Measurements from ENCODE around the gene CDC25C. TPM values are rescaled to one million over a fixed set of nuclear protein-coding genes. Genes with fewer than 3 reads are reported as not detected.
A peak's percentile ranks its signal among the peaks of the same experiment; 100 is the strongest.

The CDC25C gene
- total and polyA plus RNA-seq, 9 of the 15 experiments (the other 6 are each of a cell fraction or from before 2014, with no cell fraction given): 19.1 to 63.7 (median 31.9) TPM

GRCh38 chr5:138352722-138353559 is 21.3 kb upstream of the CDC25C start (continued):
- TF ChIP-seq SMAD1 (IDR thresholded peaks at IDR 0.05; ENCODE audit: low read depth, low read length, partially characterized antibody) (no peak), WHSC1 (IDR thresholded peaks at IDR 0.05; ENCODE audit: low read length) (no peak), NELFE (IDR thresholded peaks at IDR 0.05; ENCODE audit: insufficient read depth, insufficient read length) (no peak), RUNX1 (IDR thresholded peaks at IDR 0.05; ENCODE audit: low read depth) (no peak), RBM15 (IDR thresholded peaks at IDR 0.05; ENCODE audit: insufficient read depth, low read length) (no peak), ZNF311 (CRISPR knock-in tag; IDR thresholded peaks at IDR 0.05) (no peak), ZNF224 (CRISPR knock-in tag; IDR thresholded peaks at IDR 0.05) (no peak), TFAM (CRISPR knock-in tag; conservative IDR thresholded peaks at IDR 0.05) (no peak), MXI1 (IDR thresholded peaks at IDR 0.05; ENCODE audit: low read depth, low read length) (no peak), SMARCA5 (IDR thresholded peaks at IDR 0.05) (no peak), ELF2 (CRISPR knock-in tag; IDR thresholded peaks at IDR 0.05) (0 out of 2 replicates have a peak, but pooled peaks have one; percentile 31), ZNF75A (CRISPR knock-in tag; IDR thresholded peaks at IDR 0.05) (no peak), SMC3 (conservative IDR thresholded peaks at IDR 0.05; ENCODE audit: insufficient read depth, low read depth, low read length) (no peak), EGR1 (conservative IDR thresholded peaks at IDR 0.05) (peak; percentile 66), HNRNPUL1 (IDR thresholded peaks at IDR 0.05; ENCODE audit: low read length) (no peak), TCFL5 (CRISPR knock-in tag; conservative IDR thresholded peaks at IDR 0.05) (no peak), FOXA1 (IDR thresholded peaks at IDR 0.05; ENCODE audit: borderline replicate concordance) (no peak), ZNF217 (CRISPR knock-in tag; IDR thresholded peaks at IDR 0.05) (no peak), HSF4 (CRISPR knock-in tag; IDR thresholded peaks at IDR 0.05; ENCODE audit: borderline replicate concordance) (no peak), C11orf30 (IDR thresholded peaks at IDR 0.05; ENCODE audit: low read depth) (no peak), DDX20 (tag; IDR thresholded peaks at IDR 0.05; ENCODE audit: low read depth) (no peak), HDAC2 (IDR thresholded peaks at IDR 0.05) (no peak), NCOA2 (IDR thresholded peaks at IDR 0.05; ENCODE audit: partially characterized antibody in 2 of 2) (no peak), STAT5B (CRISPR knock-in tag; IDR thresholded peaks at IDR 0.05) (no peak), ELF4 (CRISPR knock-in tag; IDR thresholded peaks at IDR 0.05) (no peak), ZNF445 (CRISPR knock-in tag; IDR thresholded peaks at IDR 0.05; ENCODE audit: low read depth) (no peak), MEF2A (IDR thresholded peaks at IDR 0.05; ENCODE audit: control insufficient read depth, low read depth, low read length) (no peak)
- TF ChIP-seq, protein P1, sequence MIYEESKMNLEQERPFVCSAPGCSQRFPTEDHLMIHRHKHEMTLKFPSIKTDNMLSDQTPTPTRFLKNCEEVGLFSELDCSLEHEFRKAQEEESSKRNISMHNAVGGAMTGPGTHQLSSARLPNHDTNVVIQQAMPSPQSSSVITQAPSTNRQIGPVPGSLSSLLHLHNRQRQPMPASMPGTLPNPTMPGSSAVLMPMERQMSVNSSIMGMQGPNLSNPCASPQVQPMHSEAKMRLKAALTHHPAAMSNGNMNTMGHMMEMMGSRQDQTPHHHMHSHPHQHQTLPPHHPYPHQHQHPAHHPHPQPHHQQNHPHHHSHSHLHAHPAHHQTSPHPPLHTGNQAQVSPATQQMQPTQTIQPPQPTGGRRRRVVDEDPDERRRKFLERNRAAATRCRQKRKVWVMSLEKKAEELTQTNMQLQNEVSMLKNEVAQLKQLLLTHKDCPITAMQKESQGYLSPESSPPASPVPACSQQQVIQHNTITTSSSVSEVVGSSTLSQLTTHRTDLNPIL (CRISPR knock-in tag; IDR thresholded peaks at IDR 0.05): no peak

All from K562 (cell line).